K562 (cell line): Measurements from ENCODE around the gene ANAPC16. TPM values are rescaled to one million over a fixed set of nuclear protein-coding genes. Genes with fewer than 3 reads are reported as not detected.

Experiments
- ATF3 ChIP-seq, 2 experiments: fragments of 450-650 bp in 1 of 2; sonication (generic) in 1 of 2; formaldehyde crosslinking in 1 of 2; IDR thresholded peaks in 1 of 2; conservative IDR thresholded peaks in 1 of 2; 2 replicates each; pipeline versions ENCODE4 v1.6.1 to v1.8.1; 2016 to 2023; ENCODE audit warnings: mild to moderate bottlenecking in 2 of 2, moderate library complexity in 2 of 2, inconsistent platforms in 1 of 2, missing genetic modification reagents in 1 of 2
- EP300 ChIP-seq: IDR thresholded peaks from 2 replicates; pipeline ENCODE4 v1.6.1; 2012; ENCODE audit warnings: low read length, improper control_type of control experiment
- FOSL1 ChIP-seq: fragments of 200-800 bp; sonication (Bioruptor generic); conservative IDR thresholded peaks from 2 replicates; pipeline ENCODE4 v1.6.1; 2016; ENCODE audit warnings: missing genetic modification characterization, missing compliant biosample characterization
- NCOA6 ChIP-seq: fragments of 450-650 bp; IDR thresholded peaks from 2 replicates; pipeline ENCODE4 v1.6.1; 2017; ENCODE audit warnings: mild to moderate bottlenecking
- PTTG1 ChIP-seq: fragments of 450-650 bp; IDR thresholded peaks from 2 replicates; pipeline ENCODE4 v1.6.1; 2016; ENCODE audit warnings: low read depth, mild to moderate bottlenecking, missing genetic modification characterization, missing compliant biosample characterization
- RBBP5 ChIP-seq: fragments of 200-600 bp; sonication (generic); IDR thresholded peaks from 2 replicates; pipeline ENCODE4 v1.6.1; 2012; ENCODE audit warnings: borderline replicate concordance, mild to moderate bottlenecking, low read length, control low read depth, inconsistent platforms; ENCODE audit not compliant: insufficient read depth, poor library complexity, severe bottlenecking
- SAFB2 ChIP-seq: fragments of 200-400 bp; formaldehyde crosslinking; IDR thresholded peaks from 2 replicates; pipeline ENCODE4 v1.6.1; 2018; ENCODE audit warnings: borderline replicate concordance, low read length, low read depth, moderate library complexity; ENCODE audit not compliant: severe bottlenecking
- SMARCE1 ChIP-seq: fragments of 450-650 bp; IDR thresholded peaks from 2 replicates; pipeline ENCODE4 v1.7.1; 2016; ENCODE audit warnings: mild to moderate bottlenecking
- TEAD2 ChIP-seq: fragments of 450-650 bp; IDR thresholded peaks from 2 replicates; pipeline ENCODE4 v1.6.1; 2016; ENCODE audit warnings: missing genetic modification characterization, control low read depth, missing compliant biosample characterization
- TFE3 ChIP-seq: fragments of 450-650 bp; formaldehyde crosslinking; IDR thresholded peaks from 2 replicates; pipeline ENCODE4 v1.4.0; 2020; ENCODE audit warnings: mild to moderate bottlenecking, mixed read lengths
- TGIF2 ChIP-seq: sonication (generic); formaldehyde crosslinking; IDR thresholded peaks from 2 replicates; pipeline ENCODE4 v1.8.1; 2022; ENCODE audit warnings: mild to moderate bottlenecking, missing genetic modification reagents, moderate library complexity
- TOE1 ChIP-seq, 2 experiments: fragments of 450-650 bp in 1 of 2; sonication (generic) in 1 of 2; formaldehyde crosslinking in 1 of 2; IDR thresholded peaks; 2 replicates each; pipeline versions ENCODE4 v1.7.1 to v1.8.0; 2016 to 2022; ENCODE audit warnings: borderline replicate concordance in 2 of 2, mild to moderate bottlenecking in 2 of 2, antibody characterized with exemption in 1 of 2, inconsistent platforms in 1 of 2, low read depth in 1 of 2, missing genetic modification reagents in 1 of 2, moderate library complexity in 1 of 2
- ZBTB8A ChIP-seq: fragments of 450-650 bp; IDR thresholded peaks from 2 replicates; pipeline ENCODE4 v1.6.1; 2018; ENCODE audit warnings: mild to moderate bottlenecking, moderate library complexity; ENCODE audit not compliant: partially characterized antibody
- ZNF347 ChIP-seq: fragments of 450-650 bp; formaldehyde crosslinking; IDR thresholded peaks from 2 replicates; pipeline ENCODE4 v1.4.0; 2020; ENCODE audit warnings: low read depth, mild to moderate bottlenecking, moderate library complexity
- ZNF584 ChIP-seq: fragments of 200-800 bp; sonication (Bioruptor generic); IDR thresholded peaks from 2 replicates; pipeline ENCODE4 v1.6.1; 2016; ENCODE audit warnings: low read depth, mild to moderate bottlenecking, missing genetic modification characterization, missing compliant biosample characterization
- ZNF589 ChIP-seq: fragments of 200-800 bp; sonication (Bioruptor generic); IDR thresholded peaks from 2 replicates; pipeline ENCODE4 v1.6.1; 2016; ENCODE audit warnings: low read depth, missing genetic modification characterization, missing compliant biosample characterization
- polyA plus RNA-seq, 8 experiments: library from polyadenylated mRNA; depleted of rRNA in 4 of 8; stranded (reverse) in 5 of 8; unstranded in 3 of 8; fragments of >200 nt; fragmentation: Nextera tagmentation in 2 of 8; fragmentation: Illumina TruSeq in 1 of 8; extraction: Ambion mirVana in 2 of 8; extraction: Trizol in 1 of 8; gene quantifications; 2 replicates each; pipeline versions ENCODE4 v1.2.1 to v1.2.3, GENCODE V29; 2011 to 2014; ENCODE audit warnings: inconsistent platforms in 1 of 8, missing spikeins in 1 of 8
- total RNA-seq, 7 experiments: library from RNA; depleted of rRNA in 6 of 7; stranded (reverse); fragments of >200 nt in 6 of 7; fragmentation: Illumina TruSeq in 2 of 7; extraction: Trizol in 2 of 7; gene quantifications; 2 replicates each; pipeline versions ENCODE4 v1.2.1 to v1.2.3, GENCODE V29; 2011 to 2021; ENCODE audit warnings: low replicate concordance in 1 of 7
- TF ChIP-seq, protein P1 (sequence below): sonication (generic); formaldehyde crosslinking; IDR thresholded peaks from 2 replicates; pipeline ENCODE4 v1.8.0; 2022; ENCODE audit warnings: missing genetic modification reagents, mild to moderate bottlenecking, moderate library complexity, borderline replicate concordance
- TF ChIP-seq, protein P2 (sequence below): sonication (generic); formaldehyde crosslinking; IDR thresholded peaks from 2 replicates; pipeline ENCODE4 v1.8.0; 2023; ENCODE audit warnings: mild to moderate bottlenecking, missing genetic modification reagents

The ANAPC16 gene
- total and polyA plus RNA-seq, 9 of the 15 experiments (the other 6 are each of a cell fraction or from before 2014, with no cell fraction given): 42.6 to 208 (median 108) TPM

- peak; percentile 24; the same call in 1 of the 2 replicates for TF ChIP-seq TFE3
- TF ChIP-seq RBBP5: peak; percentile 3
- peak; percentile 93 for TF ChIP-seq ZNF589 (CRISPR knock-in tag)
- no peak for TF ChIP-seq ZNF584 (CRISPR knock-in tag)
- TF ChIP-seq FOSL1 (tag): peak; percentile 88
- peak; percentile 53; the same call in 1 of the 2 replicates for TF ChIP-seq EP300
- TF ChIP-seq SMARCE1: peak; percentile 70; the same call in 1 of the 2 replicates
- TF ChIP-seq SAFB2: no peak
- TF ChIP-seq NCOA6: no peak
- TF ChIP-seq, protein P1, sequence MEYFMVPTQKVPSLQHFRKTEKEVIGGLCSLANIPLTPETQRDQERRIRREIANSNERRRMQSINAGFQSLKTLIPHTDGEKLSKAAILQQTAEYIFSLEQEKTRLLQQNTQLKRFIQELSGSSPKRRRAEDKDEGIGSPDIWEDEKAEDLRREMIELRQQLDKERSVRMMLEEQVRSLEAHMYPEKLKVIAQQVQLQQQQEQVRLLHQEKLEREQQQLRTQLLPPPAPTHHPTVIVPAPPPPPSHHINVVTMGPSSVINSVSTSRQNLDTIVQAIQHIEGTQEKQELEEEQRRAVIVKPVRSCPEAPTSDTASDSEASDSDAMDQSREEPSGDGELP (CRISPR knock-in tag): peak; percentile 90; the same call in 1 of the 2 replicates
- TF ChIP-seq PTTG1: peak; percentile 68
- TF ChIP-seq, protein P2, sequence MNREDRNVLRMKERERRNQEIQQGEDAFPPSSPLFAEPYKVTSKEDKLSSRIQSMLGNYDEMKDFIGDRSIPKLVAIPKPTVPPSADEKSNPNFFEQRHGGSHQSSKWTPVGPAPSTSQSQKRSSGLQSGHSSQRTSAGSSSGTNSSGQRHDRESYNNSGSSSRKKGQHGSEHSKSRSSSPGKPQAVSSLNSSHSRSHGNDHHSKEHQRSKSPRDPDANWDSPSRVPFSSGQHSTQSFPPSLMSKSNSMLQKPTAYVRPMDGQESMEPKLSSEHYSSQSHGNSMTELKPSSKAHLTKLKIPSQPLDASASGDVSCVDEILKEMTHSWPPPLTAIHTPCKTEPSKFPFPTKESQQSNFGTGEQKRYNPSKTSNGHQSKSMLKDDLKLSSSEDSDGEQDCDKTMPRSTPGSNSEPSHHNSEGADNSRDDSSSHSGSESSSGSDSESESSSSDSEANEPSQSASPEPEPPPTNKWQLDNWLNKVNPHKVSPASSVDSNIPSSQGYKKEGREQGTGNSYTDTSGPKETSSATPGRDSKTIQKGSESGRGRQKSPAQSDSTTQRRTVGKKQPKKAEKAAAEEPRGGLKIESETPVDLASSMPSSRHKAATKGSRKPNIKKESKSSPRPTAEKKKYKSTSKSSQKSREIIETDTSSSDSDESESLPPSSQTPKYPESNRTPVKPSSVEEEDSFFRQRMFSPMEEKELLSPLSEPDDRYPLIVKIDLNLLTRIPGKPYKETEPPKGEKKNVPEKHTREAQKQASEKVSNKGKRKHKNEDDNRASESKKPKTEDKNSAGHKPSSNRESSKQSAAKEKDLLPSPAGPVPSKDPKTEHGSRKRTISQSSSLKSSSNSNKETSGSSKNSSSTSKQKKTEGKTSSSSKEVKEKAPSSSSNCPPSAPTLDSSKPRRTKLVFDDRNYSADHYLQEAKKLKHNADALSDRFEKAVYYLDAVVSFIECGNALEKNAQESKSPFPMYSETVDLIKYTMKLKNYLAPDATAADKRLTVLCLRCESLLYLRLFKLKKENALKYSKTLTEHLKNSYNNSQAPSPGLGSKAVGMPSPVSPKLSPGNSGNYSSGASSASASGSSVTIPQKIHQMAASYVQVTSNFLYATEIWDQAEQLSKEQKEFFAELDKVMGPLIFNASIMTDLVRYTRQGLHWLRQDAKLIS (CRISPR knock-in tag): 0 out of 2 replicates have a peak, but pooled peaks have one; percentile 52
- peak; percentile 88 for TF ChIP-seq ATF3 (IDR thresholded peaks at IDR 0.05)
- no peak for TF ChIP-seq ATF3 (CRISPR knock-in tag; conservative IDR thresholded peaks at IDR 0.05)
- TF ChIP-seq TOE1 (IDR thresholded peaks at IDR 0.05; ENCODE audit: borderline replicate concordance): peak; percentile 80
- no peak for TF ChIP-seq TOE1 (CRISPR knock-in tag; IDR thresholded peaks at IDR 0.05; ENCODE audit: borderline replicate concordance, low read depth)
- TF ChIP-seq TEAD2 (tag): peak; percentile 58; the same call in 1 of the 2 replicates
- TF ChIP-seq ZNF347 (CRISPR knock-in tag): no peak
- TF ChIP-seq TGIF2 (CRISPR knock-in tag): no peak
- no peak for TF ChIP-seq ZBTB8A
These were observed 44.6 kb downstream of the ANAPC16 start (continued) for GRCh38 chr10:72260239-72260975.
